Suppressor macrophage (primary cell): ENCODE results near the gene PRKN.
"Not testable (repeated sequence)": the region's sequence is repeated elsewhere in the genome, so short reads cannot be mapped to it uniquely, and the experiment has no call there.

Source experiments
- DNase-seq, 4 experiments: peaks; one replicate each; pipeline ENCODE4 v3.0.0-alpha.2; 2020 to 2022

PRKN gene

GRCh38 chr6:161835500-161836215 is 891.9 kb downstream of the PRKN start:
- DNase-seq = no peak

- DNase-seq = no peak
These were observed 893.1 kb downstream of the PRKN start for GRCh38 chr6:161834426-161834825.

- no peak for DNase-seq
These were observed 894.3 kb downstream of the PRKN start for GRCh38 chr6:161833099-161833860.

- DNase-seq = no peak
These were observed 894.9 kb downstream of the PRKN start for GRCh38 chr6:161832622-161833021.

GRCh38 chr6:161830866-161831616 is 896.5 kb downstream of the PRKN start:
- peak; percentile 0 to 22 (median 9) for DNase-seq

GRCh38 chr6:161829291-161829729 is 898.3 kb downstream of the PRKN start:
- no peak for DNase-seq

GRCh38 chr6:161828355-161828754 is 899.2 kb downstream of the PRKN start:
- no peak for DNase-seq

- no peak for DNase-seq
These were observed 901.1 kb downstream of the PRKN start for GRCh38 chr6:161826512-161826911.

GRCh38 chr6:161822204-161822603 is 905.4 kb downstream of the PRKN start:
- DNase-seq = not testable (repeated sequence)

- no peak for DNase-seq
These were observed 909.7 kb downstream of the PRKN start for GRCh38 chr6:161817881-161818280.

GRCh38 chr6:161815965-161816364 is 911.6 kb downstream of the PRKN start:
- DNase-seq = no peak

- DNase-seq = no peak
These were observed 914.4 kb downstream of the PRKN start for GRCh38 chr6:161813156-161813555.

- DNase-seq = no peak
These were observed 917.6 kb downstream of the PRKN start for GRCh38 chr6:161809971-161810370.

- no peak for DNase-seq
These were observed 922.7 kb downstream of the PRKN start for GRCh38 chr6:161804838-161805237.

- DNase-seq = no peak
These were observed 924.4 kb downstream of the PRKN start for GRCh38 chr6:161803131-161803530.

GRCh38 chr6:161802231-161802630 is 925.3 kb downstream of the PRKN start:
- DNase-seq = no peak

- DNase-seq = no peak
These were observed 928.6 kb downstream of the PRKN start for GRCh38 chr6:161798844-161799394.

GRCh38 chr6:161796681-161797080 is 930.9 kb downstream of the PRKN start:
- no peak for DNase-seq

GRCh38 chr6:161792851-161793493 is 934.6 kb downstream of the PRKN start:
- no peak for DNase-seq

GRCh38 chr6:161788531-161788930 is 939.0 kb downstream of the PRKN start:
- DNase-seq = no peak

- no peak for DNase-seq
These were observed 955.4 kb downstream of the PRKN start for GRCh38 chr6:161772176-161772575.

- no peak for DNase-seq
These were observed 965.6 kb downstream of the PRKN start for GRCh38 chr6:161761966-161762365.

- no peak for DNase-seq
These were observed 972.5 kb downstream of the PRKN start for GRCh38 chr6:161755080-161755479.
